ENCODE results near the gene LCP2.

Gene LCP2

GRCh38 chr5:170296036-170296934 is 1.3 kb downstream of the LCP2 start:
- DNase-seq (ENCODE audit: low spot score), result no peak

GRCh38 chr5:170294556-170294955 is 3.0 kb downstream of the LCP2 start:
- DNase-seq (ENCODE audit: low spot score), result no peak

GRCh38 chr5:170294057-170294456 is 3.5 kb downstream of the LCP2 start:
- DNase-seq (ENCODE audit: low spot score), result no peak

GRCh38 chr5:170293273-170293672 is 4.3 kb downstream of the LCP2 start:
- no peak for DNase-seq (ENCODE audit: low spot score)

- DNase-seq (ENCODE audit: low spot score), result no peak
These were observed 5.1 kb downstream of the LCP2 start for GRCh38 chr5:170292179-170293104.

GRCh38 chr5:170290498-170290897 is 7.1 kb downstream of the LCP2 start:
- DNase-seq (ENCODE audit: low spot score), result no peak

- no peak for DNase-seq (ENCODE audit: low spot score)
These were observed 7.8 kb downstream of the LCP2 start for GRCh38 chr5:170289764-170290163.

GRCh38 chr5:170289121-170289520 is 8.5 kb downstream of the LCP2 start:
- DNase-seq (ENCODE audit: low spot score), result no peak

GRCh38 chr5:170288551-170288950 is 9.0 kb downstream of the LCP2 start:
- DNase-seq (ENCODE audit: low spot score), result no peak

- DNase-seq (ENCODE audit: low spot score), result no peak
These were observed 9.4 kb downstream of the LCP2 start for GRCh38 chr5:170288151-170288550.

- DNase-seq (ENCODE audit: low spot score), result no peak
These were observed 10.0 kb downstream of the LCP2 start for GRCh38 chr5:170287532-170287931.

GRCh38 chr5:170286386-170286925 is 11.1 kb downstream of the LCP2 start:
- no peak for DNase-seq (ENCODE audit: low spot score)

GRCh38 chr5:170285181-170285580 is 12.4 kb downstream of the LCP2 start:
- no peak for DNase-seq (ENCODE audit: low spot score)

GRCh38 chr5:170284231-170284630 is 13.3 kb downstream of the LCP2 start:
- no peak for DNase-seq (ENCODE audit: low spot score)

- DNase-seq (ENCODE audit: low spot score), result no peak
These were observed 14.3 kb downstream of the LCP2 start for GRCh38 chr5:170283296-170283695.

- no peak for DNase-seq (ENCODE audit: low spot score)
These were observed 17.5 kb downstream of the LCP2 start for GRCh38 chr5:170280011-170280493.

- no peak for DNase-seq (ENCODE audit: low spot score)
These were observed 18.1 kb downstream of the LCP2 start for GRCh38 chr5:170279459-170279817.

- DNase-seq (ENCODE audit: low spot score), result no peak
These were observed 18.7 kb downstream of the LCP2 start for GRCh38 chr5:170278611-170279458.

- no peak for DNase-seq (ENCODE audit: low spot score)
These were observed 19.7 kb downstream of the LCP2 start for GRCh38 chr5:170277867-170278281.

GRCh38 chr5:170276140-170276539 is 21.4 kb downstream of the LCP2 start:
- DNase-seq (ENCODE audit: low spot score), result no peak

GRCh38 chr5:170275376-170275994 is 22.1 kb downstream of the LCP2 start:
- DNase-seq (ENCODE audit: low spot score), result no peak
